Stimulated activated CD4-positive, alpha-beta T cell treated with anti-CD3 and anti-CD28 coated beads, Interleukin-1b, Interleukin-23, amount 100 ng/mL, for 1 hour (primary cell): ENCODE measurements around the gene QSOX1.
"Not testable (repeated sequence)": the region's sequence is repeated elsewhere in the genome, so short reads cannot be mapped to it uniquely, and the experiment has no call there.

Source experiments
- DNase-seq, 2 donors: peaks; one replicate each; pipeline ENCODE4 v3.0.0-alpha.2; 2020; ENCODE audit warnings: low read depth in 2 of 2

QSOX1 gene, protein sequence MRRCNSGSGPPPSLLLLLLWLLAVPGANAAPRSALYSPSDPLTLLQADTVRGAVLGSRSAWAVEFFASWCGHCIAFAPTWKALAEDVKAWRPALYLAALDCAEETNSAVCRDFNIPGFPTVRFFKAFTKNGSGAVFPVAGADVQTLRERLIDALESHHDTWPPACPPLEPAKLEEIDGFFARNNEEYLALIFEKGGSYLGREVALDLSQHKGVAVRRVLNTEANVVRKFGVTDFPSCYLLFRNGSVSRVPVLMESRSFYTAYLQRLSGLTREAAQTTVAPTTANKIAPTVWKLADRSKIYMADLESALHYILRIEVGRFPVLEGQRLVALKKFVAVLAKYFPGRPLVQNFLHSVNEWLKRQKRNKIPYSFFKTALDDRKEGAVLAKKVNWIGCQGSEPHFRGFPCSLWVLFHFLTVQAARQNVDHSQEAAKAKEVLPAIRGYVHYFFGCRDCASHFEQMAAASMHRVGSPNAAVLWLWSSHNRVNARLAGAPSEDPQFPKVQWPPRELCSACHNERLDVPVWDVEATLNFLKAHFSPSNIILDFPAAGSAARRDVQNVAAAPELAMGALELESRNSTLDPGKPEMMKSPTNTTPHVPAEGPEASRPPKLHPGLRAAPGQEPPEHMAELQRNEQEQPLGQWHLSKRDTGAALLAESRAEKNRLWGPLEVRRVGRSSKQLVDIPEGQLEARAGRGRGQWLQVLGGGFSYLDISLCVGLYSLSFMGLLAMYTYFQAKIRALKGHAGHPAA

DNA sequence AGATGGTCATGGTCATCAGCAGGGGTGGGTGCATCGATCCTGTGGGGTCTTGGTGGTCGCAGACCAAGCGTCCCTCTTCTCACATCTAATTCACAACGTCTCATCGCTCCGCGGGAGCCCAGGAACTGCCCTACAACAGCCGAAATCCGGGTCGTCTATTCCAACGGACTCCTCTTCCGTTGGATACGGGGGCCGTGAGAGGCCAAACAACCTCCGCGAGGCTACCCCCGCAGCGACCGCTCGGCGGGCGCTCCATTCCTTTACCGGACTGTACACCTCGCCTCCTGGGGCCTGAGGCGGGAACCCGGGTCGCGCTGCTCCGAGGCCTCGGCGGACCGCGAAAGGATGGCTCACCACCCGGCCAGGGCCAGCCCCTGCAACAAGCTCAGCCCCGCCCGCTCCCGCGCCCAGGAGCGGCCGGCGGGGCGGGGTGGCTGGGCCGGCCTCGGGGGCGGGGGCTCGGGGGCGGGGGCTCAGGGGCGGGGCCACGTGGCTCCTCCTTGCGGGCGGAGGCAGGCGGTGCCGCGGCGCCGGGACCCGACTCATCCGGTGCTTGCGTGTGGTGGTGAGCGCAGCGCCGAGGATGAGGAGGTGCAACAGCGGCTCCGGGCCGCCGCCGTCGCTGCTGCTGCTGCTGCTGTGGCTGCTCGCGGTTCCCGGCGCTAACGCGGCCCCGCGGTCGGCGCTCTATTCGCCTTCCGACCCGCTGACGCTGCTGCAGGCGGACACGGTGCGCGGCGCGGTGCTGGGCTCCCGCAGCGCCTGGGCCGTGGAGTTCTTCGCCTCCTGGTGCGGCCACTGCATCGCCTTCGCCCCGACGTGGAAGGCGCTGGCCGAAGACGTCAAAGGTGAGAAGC lies at the start of gene QSOX1:
TSS of gene QSOX1 (plus strand) at position 545 of the 857 bp plus-strand sequence. CDS start at position 584, 39 bp downstream.
- peak; percentile 71 to 77 for DNase-seq

DNA sequence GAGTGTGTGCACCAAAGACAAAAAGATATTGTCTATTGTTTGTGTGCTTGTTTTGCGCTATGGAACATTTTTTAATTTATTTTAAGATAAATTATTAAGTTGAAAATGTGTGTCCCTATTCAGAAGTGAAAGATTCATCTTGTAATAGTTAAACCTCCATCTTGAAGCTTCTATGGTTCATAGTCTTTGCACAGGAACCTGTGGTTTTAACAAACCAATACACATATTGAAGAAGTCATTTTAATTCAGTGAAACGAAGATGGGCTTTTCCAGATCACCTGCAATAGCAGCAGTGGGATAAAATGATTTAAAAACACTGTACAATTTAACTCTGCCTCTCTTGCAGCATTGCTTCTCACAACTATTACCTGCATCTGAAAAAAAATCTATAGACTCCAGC lies 42.6 kb upstream of the QSOX1 start:
- DNase-seq = no peak

DNA sequence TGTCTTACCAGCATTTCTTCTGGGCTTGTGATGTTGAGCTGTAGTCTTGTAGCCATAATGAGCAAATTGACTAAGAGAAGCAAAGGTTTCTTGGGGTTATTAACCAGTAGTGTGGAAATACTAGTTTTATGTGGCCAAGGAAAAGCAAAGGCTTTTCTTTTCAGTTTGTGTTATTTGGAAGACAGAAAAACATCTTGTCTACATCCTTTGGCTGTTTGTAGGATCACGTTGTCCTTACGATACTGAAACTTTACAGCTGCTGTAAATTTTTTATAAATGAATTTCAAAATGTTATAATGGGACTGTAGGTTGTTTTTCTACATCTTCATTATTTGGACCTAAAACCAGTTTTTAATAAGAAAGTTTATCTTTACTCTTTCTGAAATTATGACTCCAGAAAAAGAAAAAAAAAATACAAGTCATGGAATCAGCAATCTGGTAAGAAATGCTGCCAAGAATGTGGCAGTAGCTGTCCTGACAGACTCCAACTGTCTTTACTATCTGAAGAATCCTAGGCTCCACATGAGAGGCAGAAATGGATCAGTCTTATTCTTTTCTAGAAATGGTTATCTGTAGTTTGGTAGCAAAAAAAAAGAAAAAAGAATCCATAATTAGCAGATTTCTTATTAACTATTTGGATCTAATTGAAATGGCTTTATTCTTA lies 41.6 kb upstream of the QSOX1 start:
- no peak for DNase-seq

DNA sequence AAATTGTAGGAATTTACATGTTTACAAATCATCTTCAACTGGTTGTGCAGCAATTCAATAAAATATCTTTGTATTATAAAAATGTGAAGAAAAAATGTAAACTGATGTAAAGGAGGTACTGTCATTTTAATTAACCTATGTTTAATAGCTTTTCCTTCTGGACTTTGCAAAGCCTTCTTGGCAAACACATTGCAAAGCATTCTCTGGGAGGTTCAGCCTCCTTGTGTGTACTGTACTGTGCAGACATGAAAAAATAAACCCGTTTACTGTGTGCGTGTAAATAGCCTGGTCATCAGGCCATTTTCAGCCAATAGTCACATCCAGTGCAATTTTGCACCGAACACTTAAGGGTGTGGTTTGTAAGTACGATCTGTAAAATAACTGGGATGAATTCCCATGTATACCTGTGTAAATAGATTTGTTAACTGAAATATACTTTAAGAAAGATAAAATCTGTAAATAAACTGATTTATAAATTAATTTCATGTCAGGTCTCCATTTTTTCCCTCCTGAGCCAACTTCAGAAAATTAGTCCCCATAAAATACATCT lies 40.2 kb upstream of the QSOX1 start:
- DNase-seq = no peak

DNA sequence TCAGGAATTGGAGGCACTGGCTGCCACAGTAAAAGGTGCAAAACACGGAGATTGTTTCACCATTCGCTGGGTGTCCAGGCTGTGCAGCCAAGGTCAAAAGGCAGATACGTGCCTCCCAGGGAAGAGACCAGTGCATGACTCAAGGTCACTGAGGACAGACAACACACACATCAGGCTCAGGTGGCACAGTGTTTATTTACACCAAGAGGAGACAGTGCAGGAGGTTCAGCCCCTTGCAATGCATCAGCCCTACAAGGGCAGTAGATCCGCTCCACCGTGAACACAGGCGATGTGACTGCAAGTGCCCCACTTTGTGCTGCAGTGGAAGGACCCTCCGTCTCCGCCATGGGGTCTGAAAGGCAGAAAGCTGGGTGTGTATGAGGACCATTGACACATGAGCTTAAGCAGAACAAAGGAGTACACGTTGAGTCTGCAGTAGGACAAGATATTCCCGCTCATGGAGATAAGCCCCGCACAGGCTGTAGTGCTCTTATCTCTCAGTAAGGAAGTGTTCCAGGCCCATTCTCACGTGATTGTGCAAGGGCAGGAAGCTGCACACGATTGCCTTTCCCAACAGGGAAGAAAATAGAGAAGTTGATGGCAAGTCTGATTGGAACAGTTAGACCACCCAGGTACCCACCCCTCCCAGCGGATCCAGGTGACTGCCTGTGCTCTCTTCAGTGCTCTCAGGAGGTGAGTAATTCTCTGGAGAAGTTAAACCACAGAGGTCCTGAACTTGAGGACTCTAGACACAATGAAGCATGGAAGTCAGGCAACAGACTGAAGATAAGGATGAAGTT lies 37.5 kb upstream of the QSOX1 start:
- no peak for DNase-seq

DNA sequence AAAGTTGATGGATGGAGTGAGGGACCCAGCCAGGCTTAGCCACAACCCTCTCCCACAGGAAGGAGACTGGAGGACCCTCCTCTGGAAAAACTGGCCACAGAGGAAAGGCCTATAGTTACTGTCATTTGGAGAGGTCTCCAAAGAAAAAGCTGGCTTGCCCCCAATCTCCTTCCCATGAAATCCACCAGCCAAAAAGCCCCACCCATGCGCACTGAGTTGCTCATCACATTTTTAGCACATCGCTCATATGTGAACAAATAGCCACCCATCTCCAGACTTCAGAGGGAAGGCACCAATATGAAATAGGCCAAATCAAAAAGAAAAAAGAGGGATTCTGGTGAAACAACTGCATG lies 36.9 kb upstream of the QSOX1 start:
- no peak for DNase-seq

DNA sequence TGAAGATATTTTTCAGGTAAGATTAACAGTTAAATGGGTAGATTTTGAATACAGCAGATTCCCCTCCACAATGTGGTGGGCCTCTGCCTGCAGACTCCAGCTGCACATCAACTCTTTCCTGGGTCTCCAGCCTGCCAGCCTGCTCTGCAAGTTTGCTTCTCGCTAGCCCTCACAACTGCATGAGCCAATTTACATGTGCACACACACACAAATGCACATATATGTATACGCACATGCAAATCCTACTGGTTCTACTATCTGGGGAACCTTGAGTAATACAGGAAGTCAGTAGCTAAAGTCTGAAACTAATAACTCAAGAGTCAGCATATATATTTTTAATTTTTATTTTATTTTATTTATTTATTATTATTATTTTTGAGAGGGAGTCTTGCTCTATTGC lies 34.8 kb upstream of the QSOX1 start:
- DNase-seq = no peak

DNA sequence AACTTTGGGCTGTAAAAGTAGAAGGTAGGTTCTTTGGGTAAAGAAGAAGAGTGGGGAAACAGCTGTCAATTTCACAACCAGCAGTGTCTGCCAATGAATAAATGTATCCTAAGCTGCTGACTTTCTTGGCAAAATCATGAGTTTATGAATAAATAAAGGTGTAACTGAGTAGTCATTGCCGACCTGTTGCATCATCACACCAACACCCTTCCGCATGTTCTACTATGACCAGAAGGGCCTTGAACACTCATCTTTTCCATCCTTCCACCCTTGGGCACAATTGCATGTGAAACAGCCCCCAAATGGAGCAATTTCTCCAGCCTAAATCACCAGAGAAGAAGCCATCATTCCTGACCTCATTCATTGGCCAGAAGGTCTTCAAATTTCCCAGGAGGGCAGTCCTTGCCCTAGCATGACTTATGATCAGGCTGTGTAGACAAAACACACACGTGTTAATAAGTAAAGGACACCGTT lies 31.2 kb upstream of the QSOX1 start:
- no peak for DNase-seq

DNA sequence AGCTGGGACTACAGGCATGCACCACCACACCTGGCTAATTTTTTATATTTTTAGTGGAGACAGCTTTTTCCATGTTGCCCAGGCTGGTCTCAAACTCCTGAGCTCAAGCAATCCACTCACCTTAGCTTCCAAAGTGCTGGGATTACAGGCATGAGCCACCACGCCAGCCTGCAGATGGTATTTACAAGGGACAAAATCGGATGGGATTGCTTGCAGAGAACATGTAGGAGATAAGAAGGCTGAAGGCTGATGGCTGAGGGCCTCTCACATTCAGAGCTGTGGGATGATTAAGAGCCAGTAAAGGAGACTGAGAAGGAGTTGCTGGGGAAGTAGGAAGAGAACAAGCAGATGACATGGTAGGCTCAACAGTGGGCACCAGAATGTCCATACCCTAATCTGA lies 24.0 kb upstream of the QSOX1 start:
- DNase-seq = no peak

DNA sequence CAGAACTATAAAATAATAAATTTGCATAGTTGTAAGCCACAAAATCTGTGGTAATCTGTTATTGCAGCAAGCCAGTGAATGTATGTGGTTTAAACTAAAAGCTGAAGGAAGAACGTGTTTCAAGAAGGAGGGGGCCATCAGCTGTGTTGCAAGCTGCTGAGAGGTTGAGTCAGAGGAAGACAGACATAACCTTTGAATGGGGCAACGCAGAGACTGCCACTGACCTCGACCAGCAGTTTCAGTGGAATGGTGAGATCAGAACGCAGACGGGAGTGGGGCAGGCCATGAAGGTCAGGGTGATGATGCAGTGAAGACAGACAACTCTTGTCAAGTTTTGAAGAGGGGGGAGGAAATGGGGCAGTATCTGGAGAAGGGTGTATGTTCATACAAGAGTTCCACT lies 23.2 kb upstream of the QSOX1 start:
- DNase-seq = no peak

DNA sequence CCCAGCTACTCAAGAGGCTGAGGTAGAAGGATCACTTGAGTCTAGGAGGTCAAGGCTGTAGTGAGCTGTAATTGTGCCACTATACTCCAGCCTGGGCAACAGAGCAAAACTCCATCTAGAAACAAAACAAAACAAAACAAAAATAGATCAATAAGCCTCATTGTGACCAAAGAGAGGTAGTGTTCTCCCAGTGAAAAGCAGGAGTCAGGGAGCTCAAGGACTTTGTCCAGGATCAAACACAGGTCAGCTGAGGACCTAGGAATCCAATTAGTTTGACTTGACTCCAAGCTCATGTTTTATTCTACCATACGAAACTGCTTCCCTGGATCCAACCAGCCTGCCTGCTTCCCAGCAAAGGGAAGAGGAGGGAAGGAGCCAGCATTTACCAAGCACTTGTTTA lies 21.5 kb upstream of the QSOX1 start:
- DNase-seq = no peak

DNA sequence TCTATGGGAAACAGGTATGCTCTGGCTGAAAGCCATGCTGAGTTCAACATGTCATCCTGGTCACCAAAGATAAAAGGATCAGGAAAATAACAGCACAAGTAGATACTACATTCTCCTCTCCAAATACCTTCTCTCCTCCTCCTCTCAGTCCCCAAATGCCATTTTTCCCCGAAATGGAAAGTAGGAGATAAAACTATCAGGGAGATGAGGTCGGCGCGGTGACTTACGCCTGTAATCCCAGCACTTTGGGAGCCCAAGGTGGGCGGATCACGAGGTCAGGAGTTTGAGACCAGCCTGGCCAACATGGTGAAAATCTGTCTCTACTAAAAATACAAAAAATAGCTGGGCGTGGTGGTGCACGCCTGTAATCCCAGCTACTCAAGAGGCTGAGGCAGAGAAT lies 21.0 kb upstream of the QSOX1 start:
- DNase-seq = not testable (repeated sequence)

DNA sequence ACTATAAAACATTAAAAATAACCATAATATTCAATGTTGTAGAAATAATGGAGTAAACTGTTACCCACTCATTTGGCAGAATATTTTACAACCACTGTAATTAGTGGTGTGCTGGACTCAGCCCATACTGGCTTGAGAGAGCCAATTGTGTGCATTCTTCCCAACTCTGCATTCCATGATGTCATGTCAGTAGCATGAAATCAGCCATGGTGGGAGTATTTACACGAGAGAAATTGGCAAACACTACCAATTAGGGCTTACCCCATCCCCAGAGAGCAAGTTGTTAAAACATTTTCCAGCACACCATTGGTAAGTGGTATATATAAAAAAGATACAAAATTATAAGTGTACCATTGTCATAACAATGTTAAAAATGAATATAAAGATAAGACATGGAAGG lies 19.1 kb upstream of the QSOX1 start:
- no peak for DNase-seq

DNA sequence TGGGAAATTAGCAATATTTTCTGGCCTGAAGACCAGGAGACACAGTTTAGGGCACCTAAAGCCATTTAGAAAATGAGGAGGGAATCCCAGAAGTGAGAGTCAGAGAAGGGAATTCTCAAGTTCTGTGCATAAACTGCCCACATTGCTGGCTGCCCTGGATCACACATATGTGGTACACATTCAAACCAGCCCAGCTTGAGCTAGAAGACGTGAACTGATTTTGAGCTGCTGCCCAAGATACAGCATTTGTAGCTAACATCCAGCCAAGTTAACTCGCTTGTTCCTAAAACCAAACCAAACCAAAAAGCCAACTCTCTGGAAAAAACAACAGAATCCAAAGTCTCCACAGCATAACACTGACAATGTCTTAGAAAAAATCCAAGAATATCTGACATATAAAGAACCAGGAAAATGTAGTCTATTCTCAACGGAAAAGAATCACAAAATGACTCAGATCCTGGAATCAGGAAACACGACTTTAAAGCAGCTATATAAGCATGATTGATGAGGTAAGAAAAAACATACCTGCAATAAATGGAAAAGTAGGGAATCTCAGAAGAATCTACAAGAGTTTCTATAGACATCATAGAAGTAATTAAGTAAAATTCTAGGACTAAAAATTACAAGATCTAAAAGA lies 18.2 kb upstream of the QSOX1 start:
- no peak for DNase-seq

DNA sequence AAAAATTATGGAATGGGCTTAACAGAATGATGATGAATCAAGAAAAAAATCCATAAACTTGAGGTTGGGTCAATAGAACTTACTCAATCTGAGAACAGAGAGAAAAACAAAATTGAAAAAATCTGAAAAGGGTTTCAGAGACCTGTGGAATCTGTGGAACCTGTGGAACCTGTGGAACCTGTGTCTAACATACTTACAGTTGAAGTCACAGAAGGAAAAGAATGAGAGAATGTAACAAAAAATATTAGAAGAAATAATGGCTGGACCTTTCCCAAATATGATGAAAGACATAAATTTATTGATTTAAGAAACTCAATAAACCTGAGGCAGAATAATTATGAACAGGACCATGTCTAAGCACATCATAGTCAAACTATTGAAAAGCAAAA lies 17.7 kb upstream of the QSOX1 start:
- DNase-seq = no peak

DNA sequence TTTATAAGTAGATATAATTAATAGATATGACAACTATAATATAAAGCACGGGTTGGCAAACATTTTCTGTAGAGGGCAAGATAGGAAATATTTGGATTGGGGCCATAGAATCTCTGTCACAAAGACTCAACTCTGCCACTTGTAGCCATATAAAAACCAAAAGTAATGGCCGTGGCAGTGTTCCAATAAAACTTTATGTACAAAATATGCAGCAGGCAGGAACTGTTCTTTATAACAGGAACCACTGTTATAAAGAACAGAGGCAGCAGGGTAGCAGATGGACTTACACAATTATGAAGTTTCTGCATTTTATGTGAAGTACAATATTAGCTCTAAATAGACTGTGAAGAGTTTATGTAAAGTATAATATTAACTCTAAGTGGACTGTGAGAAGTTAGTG lies 16.9 kb upstream of the QSOX1 start:
- no peak for DNase-seq

DNA sequence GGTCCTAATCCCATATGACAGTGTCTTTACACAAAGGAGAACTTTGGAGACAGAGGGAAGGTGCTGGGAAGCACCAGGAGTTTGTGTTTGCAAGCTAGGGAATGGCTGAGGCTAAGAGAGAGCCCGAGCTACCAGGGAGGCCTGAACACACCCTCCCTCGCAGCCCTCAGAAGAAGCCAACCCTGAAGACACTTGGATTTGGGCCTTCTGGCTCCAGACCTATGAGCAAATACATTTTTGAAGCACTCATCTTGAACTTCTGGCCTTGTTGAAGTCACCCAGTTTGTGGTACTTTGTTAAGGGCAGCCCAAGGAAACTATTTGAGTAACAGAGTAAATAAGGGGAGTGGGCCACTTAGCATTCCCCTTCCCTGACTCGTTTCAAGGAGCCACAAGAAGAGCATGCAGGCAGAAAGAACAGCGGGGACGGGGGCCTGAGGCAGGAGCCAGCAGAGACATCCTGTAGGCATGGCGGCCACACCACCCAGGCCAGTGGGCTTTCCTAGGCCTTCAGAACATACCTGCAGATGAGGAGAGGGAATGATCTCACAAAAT lies 13.2 kb upstream of the QSOX1 start:
- DNase-seq = no peak

DNA sequence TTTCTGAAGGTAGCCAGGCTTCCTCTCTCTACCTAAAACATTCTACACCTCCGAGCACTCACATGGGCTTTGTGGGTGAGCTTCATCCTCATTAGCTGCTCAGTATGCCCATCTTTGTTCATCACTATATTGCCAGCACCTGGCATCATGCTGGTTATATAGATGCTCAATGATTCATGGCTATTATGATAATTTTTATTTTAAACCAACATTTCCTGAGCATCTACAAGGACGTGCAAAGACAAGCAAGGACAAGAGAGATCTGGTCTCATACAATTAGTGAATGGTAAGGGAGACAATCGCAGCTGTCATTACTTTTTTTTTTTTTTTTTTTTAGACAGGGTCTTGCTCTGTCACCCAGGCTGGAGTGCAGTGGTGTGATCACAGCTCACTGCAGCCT lies 11.3 kb upstream of the QSOX1 start:
- no peak for DNase-seq

DNA sequence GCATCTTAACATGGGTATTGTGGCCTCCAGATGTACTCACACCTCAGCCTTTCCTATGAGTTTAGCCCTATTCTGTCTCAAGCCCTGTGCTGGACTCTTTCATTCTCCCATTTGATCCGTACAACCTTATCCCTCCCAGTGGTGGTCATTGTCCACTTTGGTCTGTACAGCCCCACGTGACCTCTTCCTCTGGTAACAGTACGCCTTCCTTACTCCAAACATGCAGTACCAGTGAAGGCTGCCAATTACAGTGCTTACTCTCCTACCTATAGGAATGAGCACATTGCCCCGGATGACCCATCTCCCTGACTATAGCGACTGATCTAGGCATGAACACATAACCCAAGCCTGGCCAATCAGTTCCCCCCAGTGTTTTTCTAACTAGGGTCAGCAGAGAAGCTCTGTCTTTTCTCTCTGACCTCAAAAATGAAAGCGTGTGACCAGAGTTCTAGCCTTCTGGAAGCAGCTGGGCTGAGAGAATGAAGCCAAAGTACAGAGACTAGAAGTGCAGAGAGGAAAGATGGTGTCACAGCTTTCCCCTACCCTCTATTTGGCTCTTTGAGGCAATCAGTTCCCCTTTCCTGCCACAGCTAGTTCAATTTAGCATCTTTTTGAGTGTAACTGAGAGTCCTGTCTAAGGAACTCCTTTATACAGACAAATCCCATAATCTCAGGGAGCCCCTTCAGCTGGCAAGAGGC lies 9.9 kb upstream of the QSOX1 start:
- DNase-seq = no peak
